GM18907 (cell line): Measurements from ENCODE around the gene CEP83.
A peak's percentile ranks its signal among the peaks of the same experiment; 100 is the strongest.
"Not testable (repeated sequence)": the region's sequence is repeated elsewhere in the genome, so short reads cannot be mapped to it uniquely, and the experiment has no call there.

ENCODE experiments used
- ATAC-seq: cut with Tn5 transposase; IDR thresholded peaks from one replicate; pipeline ENCODE4 v1.9.1; 2021; ENCODE audit warnings: mild to moderate bottlenecking, moderate library complexity; ENCODE audit not compliant: unreplicated experiment

CEP83 gene

DNA sequence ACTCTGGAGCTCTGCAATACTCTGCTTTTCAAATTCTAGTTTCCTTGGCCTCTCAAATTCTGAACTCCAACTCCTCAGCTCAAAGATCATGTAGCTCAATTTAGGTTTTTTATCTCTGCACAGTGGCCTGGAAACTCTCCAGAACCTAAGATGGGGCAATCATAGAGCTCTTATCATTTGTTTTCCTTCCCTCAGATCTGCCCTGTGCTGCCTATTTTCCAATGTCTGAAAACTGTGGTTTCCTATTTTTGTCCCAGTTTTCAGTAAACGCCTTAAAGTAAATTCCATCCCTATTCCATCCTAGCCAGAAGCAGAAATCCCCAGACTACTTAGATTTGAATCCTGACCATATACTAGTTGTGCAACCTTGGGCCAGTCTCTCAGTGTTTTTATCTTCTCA, 73.2 kb downstream of the CEP83 start:
- no peak for ATAC-seq

GRCh38 chr12:94384030-94384429, 75.6 kb downstream of the CEP83 start:
- ATAC-seq, result no peak

GRCh38 chr12:94380507-94380906, 79.2 kb downstream of the CEP83 start:
- no peak for ATAC-seq

GRCh38 chr12:94379479-94380113, 80.1 kb downstream of the CEP83 start:
- no peak for ATAC-seq

DNA sequence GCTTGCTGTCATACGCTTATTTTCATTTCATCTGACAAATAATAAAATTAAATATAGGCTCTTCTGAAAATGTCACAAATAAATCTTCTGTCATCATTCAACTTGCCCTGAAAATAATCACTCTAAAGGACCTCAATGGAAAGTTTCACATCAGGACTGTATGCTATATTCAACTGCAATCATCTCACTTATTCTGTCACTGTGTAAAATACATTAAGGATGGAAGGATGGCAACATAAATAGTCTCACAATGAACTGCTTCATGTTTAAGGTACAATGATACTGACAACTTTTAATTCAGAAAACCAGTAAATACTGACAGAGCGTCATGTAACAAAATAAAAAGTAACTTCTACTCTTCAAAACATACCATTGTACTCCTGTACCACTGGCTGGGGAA, 82.1 kb downstream of the CEP83 start:
- ATAC-seq, result no peak

DNA sequence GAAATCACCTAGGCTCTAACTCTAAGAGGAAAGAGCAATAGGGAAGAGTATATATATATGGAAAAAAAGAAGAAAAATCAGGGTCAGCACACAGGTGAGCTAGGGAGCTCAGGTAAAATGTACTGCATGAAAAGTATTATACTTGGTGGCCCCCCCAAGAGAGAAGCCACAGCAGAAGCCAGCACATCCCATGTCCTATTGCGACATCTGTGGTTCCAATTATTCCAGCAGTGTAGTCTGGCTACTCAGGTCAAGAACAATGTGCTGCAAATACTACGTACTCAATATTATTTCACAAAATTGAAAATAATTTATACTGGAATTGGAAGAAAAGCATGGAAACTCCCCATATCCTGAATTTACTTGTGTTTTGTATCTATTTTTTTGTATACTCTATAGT, 85.5 kb downstream of the CEP83 start:
- no peak for ATAC-seq

- peak; percentile 60 for ATAC-seq
These were observed 87.2 kb downstream of the CEP83 start for GRCh38 chr12:94372461-94372860.

GRCh38 chr12:94362653-94363052, 97.0 kb downstream of the CEP83 start:
- ATAC-seq, result no peak

- ATAC-seq, result no peak
These were observed 99.9 kb downstream of the CEP83 start for GRCh38 chr12:94359761-94360160.

GRCh38 chr12:94353130-94353529, 106.5 kb downstream of the CEP83 start:
- ATAC-seq, result no peak

DNA sequence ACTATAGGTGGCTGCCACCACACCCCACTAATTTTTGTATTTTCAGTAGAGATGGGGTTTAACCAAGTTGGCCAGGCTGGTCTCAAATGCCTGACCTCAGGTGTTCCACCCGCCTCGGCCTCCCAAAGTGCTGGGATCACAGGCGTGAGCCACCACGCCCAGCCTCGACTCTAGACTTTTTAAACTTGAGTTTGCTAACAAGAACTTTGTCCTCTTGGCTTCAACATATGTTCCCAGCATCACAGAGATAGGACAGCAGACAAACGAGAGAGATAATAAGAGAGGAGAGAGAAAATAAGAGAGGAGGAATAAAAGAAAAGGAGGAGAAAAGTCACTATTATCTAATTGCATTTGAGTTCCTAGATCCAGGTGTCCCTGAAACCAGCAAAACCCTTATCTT, 119.1 kb downstream of the CEP83 start:
- ATAC-seq, result no peak

DNA sequence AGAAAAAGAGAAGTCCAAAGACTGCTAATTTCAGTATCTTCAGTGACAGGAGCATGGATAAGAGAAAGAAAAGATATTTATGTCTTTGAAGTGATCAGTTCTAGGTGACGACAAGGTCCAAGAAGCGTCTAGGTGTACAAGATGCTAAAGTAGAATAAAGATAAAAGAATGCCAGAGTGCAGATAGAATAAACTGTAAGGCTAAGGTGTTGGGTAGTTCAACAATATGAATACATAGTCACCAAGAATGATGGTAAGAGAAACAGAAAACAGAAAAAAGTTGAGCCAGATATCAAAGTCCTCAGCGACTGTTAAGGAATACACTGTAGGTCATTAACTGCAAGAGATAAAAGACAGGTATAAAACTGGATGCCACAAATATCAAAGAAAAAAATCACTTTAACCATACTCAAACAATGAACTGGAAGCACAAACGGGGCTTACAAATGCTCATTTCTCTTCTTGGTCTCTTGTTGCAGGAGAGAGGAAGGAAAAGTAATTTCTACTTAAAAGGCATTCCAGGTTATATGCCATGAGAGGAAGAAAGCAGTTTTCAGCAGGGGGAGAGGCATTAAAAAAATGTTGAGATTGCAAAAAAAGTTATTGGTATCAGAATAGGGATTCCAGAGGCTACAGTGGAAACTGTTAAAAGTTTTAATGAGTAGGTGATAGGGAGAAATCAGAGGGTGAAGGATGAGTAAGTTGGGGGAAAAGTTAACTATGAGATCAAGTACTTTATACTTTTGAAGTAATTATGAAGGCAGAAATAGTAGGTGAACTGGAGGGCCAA, 121.5 kb downstream of the CEP83 start:
- no peak for ATAC-seq

DNA sequence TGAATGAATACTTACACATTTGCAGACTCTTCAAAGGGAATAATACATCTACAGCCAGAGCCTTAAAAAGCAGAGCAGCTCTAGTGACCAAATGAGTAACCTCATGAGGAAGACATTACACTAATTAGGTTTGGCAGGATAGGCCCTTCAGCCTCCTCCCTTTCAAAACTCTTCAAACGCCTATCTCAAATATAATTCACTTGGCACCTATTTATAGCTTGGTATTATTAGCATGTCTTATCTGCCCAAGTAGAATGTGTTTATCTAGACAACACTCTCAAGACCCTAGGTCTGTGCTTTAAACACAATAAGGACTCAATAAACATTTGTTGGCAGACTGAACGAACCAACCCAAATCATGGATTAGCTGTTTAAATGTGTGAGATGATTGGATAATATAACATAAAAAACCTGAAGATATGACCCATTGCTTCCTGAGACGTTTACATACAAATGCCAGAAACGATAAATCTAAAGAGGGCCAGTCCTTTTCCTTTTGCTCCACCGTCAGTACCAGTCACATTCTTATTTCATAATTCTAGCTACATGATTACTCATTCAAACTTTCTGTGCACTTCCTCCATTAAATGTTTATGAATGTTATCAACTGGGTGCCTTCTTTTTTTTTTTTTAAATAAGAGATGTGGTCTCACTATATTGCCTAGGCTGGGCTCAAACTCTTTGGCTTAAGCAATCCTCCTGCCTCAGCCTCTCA, 123.3 kb downstream of the CEP83 start:
- no peak for ATAC-seq

DNA sequence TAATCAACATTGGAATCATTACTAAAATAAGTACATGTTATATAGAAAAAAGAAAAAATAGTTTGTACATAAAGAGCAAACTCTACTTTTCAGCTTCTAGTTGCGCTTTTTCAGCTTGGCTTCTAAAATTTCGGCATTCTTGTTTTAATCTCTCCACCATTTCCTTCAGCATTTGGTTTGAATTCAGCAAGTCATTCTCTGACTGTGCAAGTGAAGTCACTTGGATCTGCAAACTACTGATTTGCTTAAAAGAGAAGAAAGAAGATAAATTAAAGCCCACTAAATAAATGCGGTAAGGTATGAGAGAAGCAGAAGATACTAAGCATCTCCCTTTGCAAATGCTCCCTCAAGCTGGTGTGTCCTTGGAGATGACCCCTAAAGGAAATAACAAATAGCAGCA, 126.3 kb downstream of the CEP83 start:
- ATAC-seq, result no peak

GRCh38 chr12:94329366-94329765, 130.3 kb downstream of the CEP83 start:
- ATAC-seq, result no peak

DNA sequence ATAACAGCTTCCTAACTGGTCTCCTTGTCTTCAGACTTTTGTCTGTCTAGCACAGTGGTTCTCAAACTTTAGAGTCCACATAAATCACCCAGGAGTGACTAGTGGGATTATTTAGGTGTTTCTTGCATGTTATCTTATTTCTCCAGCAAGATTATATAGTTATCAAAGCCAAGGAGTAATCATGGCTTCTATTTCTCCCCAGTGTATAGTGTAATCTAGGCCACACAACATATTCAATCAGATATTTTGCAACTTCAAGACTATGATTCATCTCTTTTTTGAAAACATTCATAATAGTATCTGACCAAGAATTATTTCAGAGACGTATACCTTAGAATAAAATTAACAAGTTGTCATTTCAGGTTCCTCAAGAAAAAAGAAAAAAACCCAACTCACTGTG, 131.9 kb downstream of the CEP83 start:
- no peak for ATAC-seq

GRCh38 chr12:94326727-94327126, 132.9 kb downstream of the CEP83 start:
- ATAC-seq, result no peak

- no peak for ATAC-seq
These were observed 133.4 kb downstream of the CEP83 start for GRCh38 chr12:94326234-94326633.

DNA sequence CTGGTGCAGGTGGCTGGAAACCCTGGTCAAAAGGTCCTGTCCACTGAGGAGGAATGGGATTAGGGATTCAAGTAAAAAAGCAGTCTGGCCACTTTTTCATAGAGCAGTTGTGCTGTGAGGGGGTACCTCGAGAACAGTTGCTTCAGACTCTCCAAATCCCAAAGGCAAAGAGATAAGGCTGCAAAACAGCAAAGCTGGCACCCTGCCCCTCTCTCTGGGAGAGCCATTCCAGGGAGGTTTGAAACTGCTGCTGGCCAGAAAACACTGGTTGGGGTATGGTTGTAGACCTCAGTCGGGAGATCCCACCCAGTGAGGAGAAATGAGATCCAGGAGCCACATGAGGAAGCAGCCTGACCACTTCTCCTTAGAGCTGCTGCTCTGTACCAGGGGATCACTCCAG, 137.3 kb downstream of the CEP83 start:
- ATAC-seq, result no peak

- ATAC-seq, result no peak
These were observed 139.6 kb downstream of the CEP83 start for GRCh38 chr12:94320109-94320508.

DNA sequence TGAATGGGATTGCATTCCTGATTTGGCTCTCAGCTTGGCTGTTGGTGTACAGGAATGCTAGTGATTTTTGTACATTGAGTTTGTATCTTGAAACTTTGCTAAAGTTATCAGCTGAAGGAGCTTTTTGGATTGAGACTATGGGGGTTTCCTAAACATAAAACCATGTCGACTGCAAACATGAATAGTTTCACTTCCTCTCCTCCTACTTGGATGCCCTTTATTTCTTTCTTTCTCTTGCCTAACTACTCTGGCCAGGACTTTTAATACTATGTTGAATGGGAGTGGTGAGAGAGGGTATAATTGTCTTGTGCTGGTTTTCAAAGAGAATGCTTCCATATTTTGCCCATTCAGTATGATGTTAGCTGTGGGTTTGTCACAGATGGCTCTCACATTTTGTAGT, 141.5 kb downstream of the CEP83 start:
- ATAC-seq, result no peak

GRCh38 chr12:94316600-94316999, 143.1 kb downstream of the CEP83 start:
- not testable (repeated sequence) for ATAC-seq
